Measurements from ENCODE around the gene UBTD1. TPM values are rescaled to one million over a fixed set of nuclear protein-coding genes. Genes with fewer than 3 reads are reported as not detected.

UBTD1 gene
- total and polyA plus RNA-seq, 12 donors = 1.4 to 24.2 (median 13.4) TPM

- DNase-seq = no peak
- Histone ChIP-seq H3K27ac (no peak overlapping the region), H3K4me1 (replicated peaks in 1 of 2) (no peaks in the 10 kb centered on the region), H3K36me3 (replicated peaks in 1 of 2) (no peaks in the 10 kb centered on the region), H3K4me3 (no peak overlapping the region), H3K27me3 (no peaks in the 10 kb centered on the region), H3K9me3 (replicated peaks in 1 of 3) (no peaks in the 10 kb centered on the region)
- TF ChIP-seq POLR2A (IDR thresholded peaks at IDR 0.05) (no peak), CTCF (IDR thresholded peaks at IDR 0.05) (no peak)
- 64 to 81% (median 79%) methylated on average over 10 to 14 of the region's 14 CpGs for WGBS, 4 donors
- intact Hi-C loops (cut with DNase I) = no loop called here
These were observed 31.2 kb downstream of the UBTD1 start for GRCh38 chr10:97529685-97530465.

- Histone ChIP-seq H3K4me3 (no peak overlapping the region), H3K36me3 (replicated peaks in 1 of 2) (no peaks in the 10 kb centered on the region), H3K9me3 (replicated peaks in 1 of 3) (no peaks in the 10 kb centered on the region), H3K27ac (no peak overlapping the region), H3K4me1 (replicated peaks in 1 of 2) (no peaks in the 10 kb centered on the region), H3K27me3 (no peaks in the 10 kb centered on the region)
- TF ChIP-seq POLR2A (IDR thresholded peaks at IDR 0.05) = no peak
- no peak for TF ChIP-seq CTCF (IDR thresholded peaks at IDR 0.05)
- intact Hi-C loops (cut with DNase I) = no loop called here
- DNase-seq = no peak
- WGBS, 4 donors = 62 to 88% (median 87%) methylated on average over 6 to 10 of the region's 10 CpGs
These were observed 32.8 kb downstream of the UBTD1 start for GRCh38 chr10:97531401-97531986.

GRCh38 chr10:97532935-97533671 is 34.4 kb downstream of the UBTD1 start:
- 79 to 88% (median 79%) methylated on average over 9 to 12 of the region's 12 CpGs for WGBS, 4 donors
- H3K9me3 ChIP-seq (replicated peaks in 1 of 3) = no peaks in the 10 kb centered on the region
- no peak overlapping the region for H3K4me3 ChIP-seq
- no peaks in the 10 kb centered on the region for H3K36me3 ChIP-seq (replicated peaks in 1 of 2)
- intact Hi-C loops (cut with DNase I) = no loop called here
- DNase-seq = no peak
- no peak for TF ChIP-seq POLR2A (IDR thresholded peaks at IDR 0.05)
- TF ChIP-seq CTCF (IDR thresholded peaks at IDR 0.05) = no peak
- no peaks in the 10 kb centered on the region for H3K4me1 ChIP-seq (replicated peaks in 1 of 2)
- H3K27me3 ChIP-seq = no peaks in the 10 kb centered on the region
- H3K27ac ChIP-seq = no peak overlapping the region

DNA sequence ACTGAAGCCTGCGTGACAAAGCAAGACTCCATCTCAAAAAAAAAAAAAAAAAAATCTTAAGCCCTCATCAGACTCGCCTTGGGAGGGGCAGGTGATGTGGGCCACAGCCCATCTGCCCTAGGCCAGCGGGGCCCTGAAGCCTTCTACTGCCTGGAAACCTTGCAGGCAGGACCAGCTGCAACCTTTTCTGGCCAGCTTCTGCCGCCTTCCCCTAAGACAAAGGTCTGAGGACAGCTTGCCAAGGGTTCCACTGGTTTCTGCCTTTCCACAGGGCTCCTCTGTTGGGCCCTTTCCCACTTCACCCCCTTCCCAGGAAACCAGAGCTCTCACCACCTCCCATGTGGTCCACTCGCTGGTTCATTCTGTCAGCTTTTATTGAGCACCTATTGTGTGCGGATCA is 35.2 kb downstream of the UBTD1 start:
- H3K36me3 ChIP-seq (replicated peaks in 1 of 2) = no peaks in the 10 kb centered on the region
- H3K4me3 ChIP-seq = no peak overlapping the region
- no peaks in the 10 kb centered on the region for H3K27me3 ChIP-seq
- no peaks in the 10 kb centered on the region for H3K4me1 ChIP-seq (replicated peaks in 1 of 2)
- WGBS, 4 donors = 79 to 90% (median 83%) methylated on average over 6 of the region's 6 CpGs
- no peak for DNase-seq
- H3K27ac ChIP-seq = no peak overlapping the region
- TF ChIP-seq POLR2A (IDR thresholded peaks at IDR 0.05) (no peak), CTCF (IDR thresholded peaks at IDR 0.05) (no peak)
- no peaks in the 10 kb centered on the region for H3K9me3 ChIP-seq (replicated peaks in 1 of 3)
- intact Hi-C loops (cut with DNase I) = no loop called here
